ENCODE results near the gene LDLRAD3.

Gene LDLRAD3

DNA sequence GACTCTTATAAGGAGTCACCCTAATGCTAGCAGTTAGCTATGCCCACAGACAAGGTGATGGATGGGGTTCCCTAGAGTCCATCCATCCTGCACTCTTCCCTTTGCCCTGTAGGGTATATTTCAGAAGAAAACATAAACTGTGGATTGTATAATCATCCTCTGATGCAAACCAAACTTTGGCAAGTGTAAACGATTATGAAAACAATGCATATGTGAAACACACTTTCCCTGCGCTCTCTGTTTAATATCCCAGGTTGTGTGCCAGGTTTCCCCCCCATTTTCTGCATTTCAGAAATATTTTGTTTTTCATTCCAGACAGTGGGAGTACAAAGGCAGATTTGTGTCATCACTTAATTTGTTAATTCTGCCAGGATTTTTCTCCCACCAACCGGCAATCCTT is 110.0 kb downstream of the LDLRAD3 start:
- no peak for DNase-seq

GRCh38 chr11:36054628-36055027 is 110.8 kb downstream of the LDLRAD3 start:
- DNase-seq = no peak

DNA sequence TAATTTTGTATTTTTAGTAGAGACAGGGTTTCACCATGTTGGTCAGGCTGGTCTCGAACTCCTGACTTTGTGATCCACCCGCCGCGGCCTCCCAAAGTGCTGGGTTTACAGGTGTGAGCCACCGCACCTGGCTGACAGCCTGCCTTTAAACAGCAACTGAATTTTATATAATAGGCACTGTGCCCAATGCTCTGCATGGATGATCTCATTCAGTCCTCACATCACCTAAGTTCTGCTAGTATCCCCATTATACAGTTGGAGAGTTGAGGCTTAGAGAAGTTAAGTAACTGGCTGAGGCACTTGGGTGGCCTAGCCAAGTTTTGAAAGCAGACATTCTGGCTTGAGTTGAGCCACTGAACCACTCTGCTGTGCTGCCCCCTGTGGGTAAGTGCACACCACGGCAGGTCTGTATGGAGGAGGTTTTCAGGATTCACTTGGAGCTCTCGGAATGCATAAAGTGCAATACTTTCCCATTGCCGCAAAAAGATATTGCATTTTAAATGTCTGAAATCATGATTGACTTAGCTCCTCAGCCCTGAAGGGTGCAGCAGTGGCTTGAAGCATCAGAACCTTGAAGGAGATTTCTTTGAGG is 112.4 kb downstream of the LDLRAD3 start:
- no peak for DNase-seq

DNA sequence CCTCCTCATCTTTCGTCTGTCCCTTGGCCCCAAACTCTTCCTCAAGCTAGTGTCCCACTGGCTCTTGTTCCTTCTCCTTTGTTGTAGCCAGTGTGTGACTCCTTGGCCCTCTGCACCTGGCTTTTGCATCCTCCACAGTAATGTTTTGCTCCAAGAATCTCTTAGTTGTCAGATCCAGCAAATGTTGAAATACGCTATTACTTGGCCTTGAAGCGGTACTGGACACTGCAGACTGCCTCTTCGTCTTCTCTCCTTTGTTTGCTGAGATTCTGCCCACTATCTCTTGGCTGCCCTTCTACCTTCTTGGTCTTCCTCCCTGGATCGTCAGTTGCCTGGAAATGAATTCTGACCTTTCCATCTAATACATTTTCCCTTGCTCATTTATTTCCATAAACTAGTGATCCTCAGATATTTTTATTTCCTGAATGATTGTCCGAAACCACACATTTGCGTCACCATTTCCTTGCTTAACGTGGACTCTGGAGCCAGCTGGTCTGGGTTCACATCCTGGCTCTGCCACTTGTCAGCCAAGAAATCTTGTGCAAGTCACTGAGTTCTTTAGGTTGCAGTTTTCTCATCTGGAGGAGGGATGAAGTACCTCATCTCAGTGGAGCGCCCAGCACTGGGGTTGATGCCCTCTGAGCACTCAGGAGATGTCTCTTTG is 113.6 kb downstream of the LDLRAD3 start:
- DNase-seq = no peak

DNA sequence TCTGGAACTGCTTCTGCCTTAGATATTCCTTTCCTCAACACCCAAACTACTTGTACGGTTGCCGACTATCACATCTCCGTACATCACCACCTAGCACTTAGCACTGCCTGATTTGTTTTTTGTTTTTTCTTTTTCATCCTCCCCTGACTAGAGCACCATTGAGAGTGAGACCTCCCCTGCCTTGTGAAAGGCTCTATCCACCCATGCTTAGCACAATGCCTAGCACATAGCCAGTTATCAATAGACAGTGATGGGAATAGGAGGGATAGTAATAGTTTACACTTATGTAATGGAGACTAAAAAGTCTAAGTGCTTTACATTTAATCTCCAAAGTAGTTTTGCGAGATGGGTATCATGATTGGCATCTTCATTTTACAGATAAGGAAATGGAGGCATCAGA is 115.8 kb downstream of the LDLRAD3 start:
- no peak for DNase-seq

- DNase-seq = no peak
Measured at GRCh38 chr11:36060926-36061325, 117.1 kb downstream of the LDLRAD3 start.

GRCh38 chr11:36061471-36061870 is 117.6 kb downstream of the LDLRAD3 start:
- no peak for DNase-seq

- DNase-seq = no peak
Measured at GRCh38 chr11:36062796-36063365, 119.0 kb downstream of the LDLRAD3 start.

DNA sequence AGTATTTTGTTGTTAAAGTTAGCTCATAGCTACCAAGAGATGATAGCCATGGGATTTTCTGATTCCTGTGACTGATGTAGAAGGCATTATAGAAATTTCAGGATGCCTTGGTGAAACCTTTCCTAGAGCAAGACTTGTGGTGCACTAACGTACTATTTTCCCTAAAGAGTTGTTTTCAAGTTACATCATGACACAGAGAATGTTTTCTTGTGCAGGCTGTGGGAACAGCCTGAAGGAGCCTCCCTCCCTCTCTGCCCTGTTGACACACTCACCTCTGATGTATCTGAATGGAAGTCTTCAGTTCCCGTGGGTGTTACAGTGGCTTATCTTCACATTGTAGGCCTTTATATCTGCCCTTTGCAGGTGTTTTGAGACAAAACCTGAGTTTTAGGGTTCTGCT is 121.6 kb downstream of the LDLRAD3 start:
- DNase-seq = no peak

DNA sequence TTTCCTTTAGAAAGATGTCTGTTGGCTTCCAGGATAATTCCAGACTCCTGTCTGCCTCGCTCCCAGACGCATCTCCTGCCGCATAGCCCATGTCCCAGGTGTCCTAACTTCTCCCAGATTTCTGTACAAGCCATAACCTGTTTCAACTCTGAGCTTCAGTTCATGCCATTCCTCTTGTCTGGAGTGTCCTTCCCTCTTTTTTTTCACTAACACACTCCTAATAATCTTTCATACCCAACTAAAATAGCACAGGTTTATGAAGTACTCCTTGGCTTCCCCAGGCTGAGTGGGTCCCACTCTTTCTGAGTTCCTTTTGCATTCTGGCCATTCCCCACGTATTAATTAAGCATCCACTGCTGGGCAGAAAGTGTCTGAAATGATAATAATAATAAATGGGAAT is 123.0 kb downstream of the LDLRAD3 start:
- DNase-seq = no peak

DNA sequence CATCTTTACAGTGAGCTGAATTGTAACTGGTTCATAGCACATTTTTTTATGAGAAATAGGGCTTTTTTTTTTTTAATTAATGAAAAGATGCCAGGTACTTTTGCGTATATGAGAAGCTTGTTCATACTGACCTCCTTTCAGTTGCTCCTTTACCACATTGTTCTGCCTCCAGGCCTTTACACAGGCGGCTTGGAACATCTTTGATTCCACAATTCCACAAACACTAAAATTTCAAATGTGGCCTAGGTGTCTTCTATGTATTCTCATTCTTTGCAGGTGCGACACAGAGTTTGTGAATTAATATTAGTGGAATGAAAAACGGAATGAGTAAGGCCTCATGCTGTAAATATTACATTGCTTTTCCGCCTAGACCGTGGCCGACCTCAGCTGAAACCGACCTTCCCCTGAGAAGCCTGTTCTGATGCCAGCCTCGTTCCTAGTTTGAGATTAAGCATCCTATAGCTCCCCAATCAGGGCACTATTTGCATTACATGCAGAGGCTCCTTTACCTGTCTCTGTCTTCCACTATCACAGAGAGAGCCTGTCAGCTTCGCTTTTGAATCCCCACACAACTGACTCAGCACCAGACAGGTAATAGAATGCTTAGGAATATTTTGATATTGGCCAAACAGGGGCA is 125.8 kb downstream of the LDLRAD3 start:
- DNase-seq = no peak

GRCh38 chr11:36070213-36070953 is 126.5 kb downstream of the LDLRAD3 start:
- DNase-seq = no peak

DNA sequence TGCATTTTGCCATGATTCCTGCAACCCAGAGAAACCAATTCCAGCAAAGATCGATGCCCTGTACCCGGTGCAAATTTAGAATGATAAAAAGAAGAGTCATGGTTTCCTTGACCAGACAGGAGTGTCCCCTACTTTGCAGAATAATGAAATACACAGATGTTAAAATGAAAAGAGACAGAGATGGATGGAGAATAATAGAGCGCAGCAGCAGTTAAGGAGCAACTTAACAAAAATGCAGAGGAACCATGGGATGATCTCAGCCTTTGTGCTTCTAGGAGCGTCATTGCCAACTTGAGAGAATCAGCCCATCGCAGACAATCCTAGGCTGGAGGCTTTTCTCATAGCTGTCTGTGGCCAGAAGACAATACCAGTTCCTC is 127.1 kb downstream of the LDLRAD3 start:
- no peak for DNase-seq

DNA sequence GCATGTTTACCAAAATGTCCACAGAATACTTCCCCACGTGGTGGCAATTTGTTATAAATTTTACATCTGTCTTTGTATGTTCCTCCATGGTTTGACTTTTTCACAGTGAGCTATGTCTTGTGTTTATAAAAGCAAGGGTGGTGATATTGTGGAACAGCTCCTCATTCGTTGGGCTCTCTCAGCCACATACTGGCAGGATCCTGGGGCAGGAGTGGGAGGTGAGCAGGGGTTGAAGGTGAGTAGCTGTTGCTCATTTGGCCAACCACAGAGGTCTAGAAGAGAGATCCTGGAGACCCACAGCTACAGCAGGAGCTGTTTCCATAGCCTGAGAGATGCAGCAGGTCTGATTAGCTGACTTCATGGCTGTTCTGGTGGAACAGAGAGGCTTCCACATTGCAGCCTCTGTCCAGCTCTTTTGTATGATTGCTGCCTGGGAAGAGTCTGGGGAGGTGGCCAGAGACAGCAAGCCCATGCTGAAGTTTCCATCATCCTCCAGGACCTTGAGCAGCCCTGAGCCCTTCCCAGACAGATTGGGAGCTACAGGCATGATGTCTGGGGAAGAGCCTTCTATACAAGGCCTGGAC is 128.1 kb downstream of the LDLRAD3 start:
- DNase-seq = no peak

- no peak for DNase-seq
Measured at GRCh38 chr11:36073411-36074203, 129.7 kb downstream of the LDLRAD3 start.

- no peak for DNase-seq
Measured at GRCh38 chr11:36074941-36075431, 131.1 kb downstream of the LDLRAD3 start.

DNA sequence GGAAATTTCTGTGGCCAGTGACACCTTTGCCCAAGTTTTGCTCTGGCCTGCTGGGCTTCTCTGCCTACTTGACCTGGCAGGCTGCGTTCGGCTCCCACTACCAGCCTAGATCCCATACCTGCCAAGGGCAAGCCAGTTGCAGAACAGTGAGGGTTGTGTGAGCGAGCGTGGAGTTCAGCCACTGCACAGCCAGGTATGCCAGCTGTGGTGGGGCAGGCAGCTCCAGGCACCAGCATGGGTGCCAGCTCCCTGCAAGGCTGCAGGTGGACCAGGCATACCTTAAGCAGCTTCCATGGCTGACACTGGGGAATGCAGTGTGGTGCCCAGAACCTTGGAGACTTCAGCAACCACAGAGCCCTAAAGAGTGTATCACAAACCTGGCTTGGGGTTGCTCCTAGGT is 133.5 kb downstream of the LDLRAD3 start:
- DNase-seq = no peak

DNA sequence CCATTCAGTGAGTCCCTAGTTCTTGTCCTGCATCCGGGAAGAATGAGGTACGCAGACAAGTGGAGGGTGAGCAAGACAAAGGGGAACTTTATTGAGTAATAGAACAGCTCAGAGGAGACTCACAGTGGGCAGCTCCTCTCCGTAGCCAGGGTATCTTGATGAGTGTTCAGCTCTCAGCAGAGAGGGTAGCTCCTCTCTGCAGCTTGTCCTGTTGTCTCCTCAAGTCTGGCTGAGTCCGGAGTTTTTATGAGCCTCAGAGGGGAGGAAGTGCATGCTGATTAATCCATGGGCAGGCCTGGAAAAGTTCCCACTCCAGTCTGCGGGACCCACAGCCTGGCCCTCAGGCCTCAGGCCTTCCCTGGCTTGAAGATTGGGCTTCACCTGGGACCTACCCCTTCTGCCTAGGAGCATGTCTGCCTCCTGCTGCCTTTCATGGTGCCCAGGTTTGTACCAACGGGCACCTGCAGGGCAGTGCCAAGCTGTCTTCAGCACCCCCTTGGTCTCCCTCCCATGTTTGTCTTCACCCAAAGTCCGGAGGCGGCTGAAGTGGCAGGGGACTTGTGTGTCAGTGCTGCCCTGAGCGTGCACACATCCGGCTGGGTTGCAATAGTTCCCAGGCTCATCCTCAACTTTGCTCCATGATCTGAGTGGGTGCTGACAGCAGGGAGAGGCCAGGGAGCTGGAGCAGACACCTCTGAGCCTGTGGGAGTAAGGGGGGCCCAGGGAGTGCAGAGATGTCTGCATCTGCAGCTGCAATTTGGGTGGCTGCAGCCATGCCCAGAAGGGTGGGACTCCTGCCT is 134.2 kb downstream of the LDLRAD3 start:
- no peak for DNase-seq

- DNase-seq = no peak
Measured at GRCh38 chr11:36078686-36079055, 134.8 kb downstream of the LDLRAD3 start.

DNA sequence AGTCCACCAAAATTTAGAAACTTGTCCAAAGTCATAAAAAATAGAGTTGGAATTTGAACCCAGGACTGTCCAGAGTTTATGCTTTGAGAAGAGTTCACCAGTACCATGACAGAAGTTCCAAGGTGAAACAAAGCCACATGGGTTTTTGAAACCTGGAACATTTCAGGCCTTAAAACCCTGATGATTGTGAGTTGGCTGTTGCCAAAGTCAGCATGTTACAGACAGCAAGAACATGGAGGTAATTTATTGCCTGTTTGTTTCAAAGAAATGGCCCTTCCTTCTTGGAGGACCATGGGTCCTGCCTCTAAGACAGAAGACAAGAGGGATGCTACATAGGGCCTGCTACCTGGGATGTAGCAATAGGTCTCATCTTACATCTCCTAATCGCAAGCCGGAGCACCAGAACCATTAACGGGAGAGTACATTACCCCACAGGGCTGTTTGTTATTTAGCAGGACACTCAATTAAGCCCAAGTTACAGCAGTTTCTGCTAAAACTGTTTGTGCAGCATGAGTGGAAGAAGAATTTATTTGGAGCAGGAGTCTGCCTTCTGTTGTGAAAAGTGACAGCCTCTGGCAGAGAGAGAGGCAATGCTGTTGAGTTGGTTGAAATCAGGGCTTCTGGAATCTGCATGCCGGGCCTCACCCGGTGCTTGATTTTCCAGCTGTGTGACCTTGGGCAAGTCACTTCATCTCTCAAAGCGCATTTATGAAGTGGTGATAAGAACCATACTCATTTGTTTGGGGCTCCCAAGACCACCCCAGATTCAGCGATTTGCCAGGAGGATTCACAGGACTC is 136.2 kb downstream of the LDLRAD3 start:
- no peak for DNase-seq

Measured in CD4-positive, alpha-beta T cell treated with Interleukin-17A for 1 hour (primary cell).